PC-3 (cell line): Measurements from ENCODE around the gene ADGRG1.

ENCODE experiments used
- EZH2 ChIP-seq: fragments of 300-600 bp; sonication (generic); IDR thresholded peaks from one replicate; pipeline ENCODE4 v1.6.1; 2017; ENCODE audit warnings: antibody characterized with exemption, mild to moderate bottlenecking, low read length; ENCODE audit not compliant: unreplicated experiment
- EZH2phosphoT487 ChIP-seq: fragments of 300-600 bp; sonication (generic); IDR thresholded peaks from 2 replicates; pipeline ENCODE4 v1.6.1; 2018; ENCODE audit warnings: mild to moderate bottlenecking, antibody characterized with exemption, low read length, borderline replicate concordance
- TF ChIP-seq, protein P1 (sequence below): fragments of 300-600 bp; sonication (generic); conservative IDR thresholded peaks from 2 replicates; pipeline ENCODE4 v1.5.1; 2017; ENCODE audit warnings: antibody characterized with exemption, low read depth, mild to moderate bottlenecking, low read length

DNA sequence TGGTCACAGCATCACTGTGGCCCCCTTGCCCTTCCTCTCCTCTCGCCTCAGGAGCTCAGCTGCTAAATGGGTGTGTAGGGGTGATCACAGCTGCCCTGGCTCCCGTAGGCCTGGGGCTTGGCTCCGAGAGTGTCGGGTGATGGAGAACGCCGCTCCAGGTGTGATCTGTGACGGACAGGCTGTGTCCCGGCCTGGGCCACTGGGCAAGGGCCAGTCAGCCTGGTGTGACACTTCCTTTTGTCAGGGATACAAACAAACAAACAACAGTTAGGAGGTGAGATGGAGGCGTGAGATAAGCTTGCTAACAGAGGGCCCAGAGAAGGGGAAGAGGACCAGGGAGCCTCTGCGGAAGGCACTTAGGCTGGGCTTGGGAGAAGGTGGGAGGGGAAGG lies 2.0 kb downstream of the ADGRG1 start:
- TF ChIP-seq, protein P1, sequence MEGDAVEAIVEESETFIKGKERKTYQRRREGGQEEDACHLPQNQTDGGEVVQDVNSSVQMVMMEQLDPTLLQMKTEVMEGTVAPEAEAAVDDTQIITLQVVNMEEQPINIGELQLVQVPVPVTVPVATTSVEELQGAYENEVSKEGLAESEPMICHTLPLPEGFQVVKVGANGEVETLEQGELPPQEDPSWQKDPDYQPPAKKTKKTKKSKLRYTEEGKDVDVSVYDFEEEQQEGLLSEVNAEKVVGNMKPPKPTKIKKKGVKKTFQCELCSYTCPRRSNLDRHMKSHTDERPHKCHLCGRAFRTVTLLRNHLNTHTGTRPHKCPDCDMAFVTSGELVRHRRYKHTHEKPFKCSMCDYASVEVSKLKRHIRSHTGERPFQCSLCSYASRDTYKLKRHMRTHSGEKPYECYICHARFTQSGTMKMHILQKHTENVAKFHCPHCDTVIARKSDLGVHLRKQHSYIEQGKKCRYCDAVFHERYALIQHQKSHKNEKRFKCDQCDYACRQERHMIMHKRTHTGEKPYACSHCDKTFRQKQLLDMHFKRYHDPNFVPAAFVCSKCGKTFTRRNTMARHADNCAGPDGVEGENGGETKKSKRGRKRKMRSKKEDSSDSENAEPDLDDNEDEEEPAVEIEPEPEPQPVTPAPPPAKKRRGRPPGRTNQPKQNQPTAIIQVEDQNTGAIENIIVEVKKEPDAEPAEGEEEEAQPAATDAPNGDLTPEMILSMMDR, result no peak
- TF ChIP-seq EZH2phosphoT487 (no peak), EZH2 (no peak)
